Type B pancreatic cell (in vitro differentiated cells): ENCODE data around the gene PADI1. TPM values are rescaled to one million over a fixed set of nuclear protein-coding genes. Genes with fewer than 3 reads are reported as not detected.

ENCODE experiments used
- DNase-seq: peaks from one replicate; pipeline ENCODE4 v3.0.0; 2021; ENCODE audit warnings: mixed read lengths; ENCODE audit not compliant: unreplicated experiment; ENCODE audit errors: extremely low spot score
- H3K27ac Mint-ChIP-seq: 2 replicates; pipeline ENCODE4 v1.8.0; 2021; ENCODE audit warnings: mild to moderate bottlenecking, mixed read lengths
- H3K27me3 Mint-ChIP-seq: 2 replicates; pipeline ENCODE4 v1.8.0; 2021; ENCODE audit warnings: mixed read lengths
- H3K36me3 Mint-ChIP-seq: 2 replicates; pipeline ENCODE4 v1.8.0; 2021; ENCODE audit warnings: mixed read lengths
- H3K4me1 Mint-ChIP-seq: one replicate; pipeline ENCODE4 v1.8.0; 2021; ENCODE audit warnings: mixed read lengths; ENCODE audit not compliant: unreplicated experiment
- H3K4me3 Mint-ChIP-seq: 2 replicates; pipeline ENCODE4 v1.8.0; 2021; ENCODE audit warnings: mild to moderate bottlenecking, mixed read lengths
- H3K9me3 Mint-ChIP-seq: 2 replicates; pipeline ENCODE4 v1.8.0; 2021; ENCODE audit warnings: mixed read lengths
- total RNA-seq: library from RNA; stranded (reverse); gene quantifications from 2 replicates; pipeline ENCODE4 v1.2.1, GENCODE V29; 2021; ENCODE audit warnings: low replicate concordance
- TF ChIP-seq, protein P1 (sequence below): fragments of 200-600 bp; sonication (generic); conservative IDR thresholded peaks from 2 replicates; pipeline ENCODE4 v1.5.0; 2021; ENCODE audit warnings: antibody characterized with exemption, mild to moderate bottlenecking

Gene PADI1
- total RNA-seq, 1 donor from 2014 or later = 21.2 TPM

DNA sequence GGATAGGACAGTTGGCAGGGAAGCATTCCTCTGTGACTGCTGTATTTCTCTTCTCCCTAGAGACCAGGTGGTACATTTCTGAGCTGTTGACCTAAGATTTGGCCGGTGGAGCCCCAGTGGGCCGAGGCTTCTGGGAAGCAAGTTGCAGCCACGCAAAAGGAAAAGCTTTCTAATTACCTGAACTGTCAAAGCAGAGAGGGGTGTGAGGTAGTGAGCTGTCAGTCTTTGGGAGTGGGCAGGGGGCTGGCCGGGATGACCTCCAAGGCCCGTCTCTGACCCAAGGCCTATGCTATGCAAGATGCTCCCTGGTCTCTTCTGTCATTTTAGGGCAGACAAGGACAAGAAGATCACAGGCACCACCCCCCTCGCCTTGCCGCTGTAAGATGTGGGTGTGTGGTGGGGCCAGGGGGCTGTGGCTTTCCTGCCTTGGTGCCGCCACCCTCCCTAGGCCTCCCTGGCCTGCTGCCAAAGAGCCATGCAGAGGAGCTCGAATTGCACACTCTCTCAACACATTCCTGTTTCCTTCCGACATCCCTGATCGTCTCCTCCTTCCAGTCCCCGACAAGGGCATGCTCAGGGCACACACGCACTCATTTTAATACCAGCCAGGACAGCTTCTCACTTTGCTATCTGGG lies 7.7 kb downstream of the PADI1 start:
- Mint-ChIP-seq H3K4me3 (peak overlapping the region; percentile 51), H3K27ac (peak overlapping the region; percentile 67), H3K4me1 (peaks cover 48% of the 10 kb centered on the region), H3K9me3 (no peaks in the 10 kb centered on the region), H3K27me3 (no peaks in the 10 kb centered on the region), H3K36me3 (no peaks in the 10 kb centered on the region)
- TF ChIP-seq, protein P1, sequence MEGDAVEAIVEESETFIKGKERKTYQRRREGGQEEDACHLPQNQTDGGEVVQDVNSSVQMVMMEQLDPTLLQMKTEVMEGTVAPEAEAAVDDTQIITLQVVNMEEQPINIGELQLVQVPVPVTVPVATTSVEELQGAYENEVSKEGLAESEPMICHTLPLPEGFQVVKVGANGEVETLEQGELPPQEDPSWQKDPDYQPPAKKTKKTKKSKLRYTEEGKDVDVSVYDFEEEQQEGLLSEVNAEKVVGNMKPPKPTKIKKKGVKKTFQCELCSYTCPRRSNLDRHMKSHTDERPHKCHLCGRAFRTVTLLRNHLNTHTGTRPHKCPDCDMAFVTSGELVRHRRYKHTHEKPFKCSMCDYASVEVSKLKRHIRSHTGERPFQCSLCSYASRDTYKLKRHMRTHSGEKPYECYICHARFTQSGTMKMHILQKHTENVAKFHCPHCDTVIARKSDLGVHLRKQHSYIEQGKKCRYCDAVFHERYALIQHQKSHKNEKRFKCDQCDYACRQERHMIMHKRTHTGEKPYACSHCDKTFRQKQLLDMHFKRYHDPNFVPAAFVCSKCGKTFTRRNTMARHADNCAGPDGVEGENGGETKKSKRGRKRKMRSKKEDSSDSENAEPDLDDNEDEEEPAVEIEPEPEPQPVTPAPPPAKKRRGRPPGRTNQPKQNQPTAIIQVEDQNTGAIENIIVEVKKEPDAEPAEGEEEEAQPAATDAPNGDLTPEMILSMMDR = no peak
- peak; percentile 86 for DNase-seq

DNA sequence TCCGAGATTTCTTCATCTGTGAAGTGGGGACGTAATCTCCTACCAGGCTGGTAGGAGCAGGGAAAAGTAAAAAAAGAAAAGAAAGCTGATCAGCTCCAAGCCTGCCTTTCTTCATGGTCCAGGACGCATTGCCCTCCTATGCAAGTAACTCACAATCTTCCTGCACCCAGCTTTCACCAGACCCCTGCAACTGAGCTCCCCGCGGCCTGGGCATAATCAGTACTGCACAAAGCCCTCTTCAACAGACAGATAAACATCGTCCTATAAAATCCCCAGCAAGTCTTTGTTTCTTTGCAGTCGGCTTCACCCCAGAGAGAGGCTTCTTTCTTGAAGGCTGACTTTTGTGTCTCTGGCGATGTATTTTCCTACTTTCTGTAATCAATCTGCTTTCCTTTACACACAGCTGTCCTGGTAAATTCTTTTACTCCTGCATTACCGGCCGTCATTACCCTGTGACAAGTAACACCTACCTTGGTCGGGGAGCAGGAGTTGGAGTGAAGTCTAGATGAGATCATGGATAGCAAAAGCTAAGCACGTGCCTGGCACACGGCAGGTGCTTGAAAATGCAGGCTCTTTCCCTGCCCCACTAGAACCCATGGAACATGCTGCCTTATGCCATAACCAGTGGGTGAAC lies 8.3 kb downstream of the PADI1 start:
- Mint-ChIP-seq H3K9me3 (no peaks in the 10 kb centered on the region), H3K4me3 (peak overlapping the region; percentile 51), H3K36me3 (no peaks in the 10 kb centered on the region), H3K27ac (peak overlapping the region; percentile 67), H3K4me1 (peaks cover 46% of the 10 kb centered on the region), H3K27me3 (no peaks in the 10 kb centered on the region)
- TF ChIP-seq, protein P1 = no peak
- no peak for DNase-seq

DNA sequence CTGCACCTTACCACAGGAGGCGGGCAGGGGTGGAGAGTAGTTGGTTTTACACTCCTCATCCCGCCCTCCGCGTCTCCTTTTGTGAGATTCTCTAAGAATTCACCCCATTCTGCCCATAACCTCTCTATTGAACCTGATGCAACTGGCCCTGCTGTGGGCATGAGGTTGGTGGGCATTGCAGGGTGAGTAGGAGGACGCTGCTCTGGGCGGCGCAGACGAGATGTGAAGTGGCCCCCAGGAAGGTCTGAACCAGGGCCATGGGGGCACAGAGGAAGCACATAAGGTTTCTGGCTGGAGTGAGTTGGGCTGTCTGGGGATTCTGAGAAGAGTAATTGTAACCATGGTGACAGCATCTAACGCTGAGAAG lies 8.8 kb downstream of the PADI1 start:
- Mint-ChIP-seq H3K9me3 (no peaks in the 10 kb centered on the region), H3K4me3 (peak overlapping the region; percentile 51), H3K4me1 (peaks cover 44% of the 10 kb centered on the region), H3K27ac (no peak overlapping the region), H3K27me3 (no peaks in the 10 kb centered on the region), H3K36me3 (no peaks in the 10 kb centered on the region)
- TF ChIP-seq, protein P1 = no peak
- DNase-seq = no peak

DNA sequence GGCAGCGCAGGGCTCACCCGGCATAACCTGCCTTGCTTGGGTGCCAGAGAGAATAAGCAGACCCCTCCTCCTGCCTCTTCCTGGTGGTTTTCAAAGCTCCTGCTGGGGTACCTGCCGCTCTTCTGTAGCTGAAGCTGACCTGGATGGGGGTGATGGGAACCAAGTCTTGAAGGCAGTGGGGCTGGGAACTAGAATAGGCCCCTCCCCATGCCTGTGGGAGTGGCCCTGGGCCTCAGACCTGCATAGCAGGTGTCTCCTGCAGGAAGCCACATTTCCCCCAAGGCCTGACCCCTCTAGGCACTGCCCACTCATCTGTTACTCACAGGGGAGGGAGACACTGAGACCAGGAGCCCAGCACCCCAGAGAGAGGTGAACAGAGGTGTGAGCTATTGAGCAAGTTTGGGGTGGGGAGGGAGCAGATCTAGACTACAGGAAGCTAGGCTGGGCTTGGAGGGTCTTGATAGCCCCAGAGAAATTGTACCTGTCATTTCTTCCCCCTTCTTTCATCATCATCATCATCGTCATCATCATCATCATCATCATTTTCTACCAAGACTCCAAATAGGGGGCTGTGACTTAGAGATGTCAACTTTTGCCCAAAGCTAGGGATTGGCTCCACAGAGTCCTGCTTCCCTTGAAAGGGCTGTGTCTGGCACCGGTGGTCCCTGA lies 10.1 kb downstream of the PADI1 start:
- no peak overlapping the region for H3K27ac Mint-ChIP-seq
- DNase-seq = no peak
- H3K4me3 Mint-ChIP-seq = no peak overlapping the region
- H3K9me3 Mint-ChIP-seq = no peaks in the 10 kb centered on the region
- H3K27me3 Mint-ChIP-seq = no peaks in the 10 kb centered on the region
- no peaks in the 10 kb centered on the region for H3K36me3 Mint-ChIP-seq
- peaks cover 36% of the 10 kb centered on the region for H3K4me1 Mint-ChIP-seq
- TF ChIP-seq, protein P1 = no peak

DNA sequence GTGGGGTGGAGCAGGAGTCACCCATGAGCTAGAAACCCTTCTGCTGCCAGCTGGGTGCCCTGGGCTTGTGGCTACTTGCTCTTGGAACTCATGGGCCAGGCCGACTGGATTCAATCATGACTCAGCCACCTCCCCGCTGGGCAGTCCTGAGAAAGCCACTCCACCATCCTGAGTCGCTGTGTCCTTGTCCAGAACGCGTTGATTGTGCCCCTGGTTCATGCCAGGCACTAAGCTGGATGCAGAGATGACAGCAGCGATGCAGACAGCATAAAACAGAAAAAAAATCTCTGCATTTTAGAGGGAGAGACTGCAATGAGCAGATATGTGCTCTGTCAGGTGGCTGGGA lies 10.6 kb downstream of the PADI1 start:
- no peak overlapping the region for H3K4me3 Mint-ChIP-seq
- no peaks in the 10 kb centered on the region for H3K36me3 Mint-ChIP-seq
- DNase-seq = no peak
- TF ChIP-seq, protein P1 = no peak
- peaks cover 36% of the 10 kb centered on the region for H3K4me1 Mint-ChIP-seq
- no peaks in the 10 kb centered on the region for H3K27me3 Mint-ChIP-seq
- H3K9me3 Mint-ChIP-seq = no peaks in the 10 kb centered on the region
- H3K27ac Mint-ChIP-seq = no peak overlapping the region
